Measurements from ENCODE around the gene CIPC.

Gene CIPC

GRCh38 chr14:77097700-77098528, at the start of gene CIPC:
TSS of gene CIPC (plus strand) at chr14:77098258. CDS start at chr14:77105709, 7,451 bp downstream.
- in situ Hi-C loops (cut with MboI; ENCODE audit: low pct_unique_long_range_greater_than_20kb, low sequenced_read_pairs), result no loop called here
- DNase-seq, result peak; percentile 99

- DNase-seq, result no peak
- in situ Hi-C loops (cut with MboI; ENCODE audit: low pct_unique_long_range_greater_than_20kb, low sequenced_read_pairs), result loop anchor here (10.0 kb wide), 1 partner anchor 136 kb away; no protein-coding TSS in a partner anchor
These were observed 46.9 kb upstream of the CIPC start for GRCh38 chr14:77051116-77051515.

GRCh38 chr14:77052281-77053044, 45.6 kb upstream of the CIPC start:
- no peak for DNase-seq
- in situ Hi-C loops (cut with MboI; ENCODE audit: low pct_unique_long_range_greater_than_20kb, low sequenced_read_pairs), result loop anchor here (10.0 kb wide), 1 partner anchor 138 kb away; no protein-coding TSS in a partner anchor

GRCh38 chr14:77053046-77053841, 44.8 kb upstream of the CIPC start:
- in situ Hi-C loops (cut with MboI; ENCODE audit: low pct_unique_long_range_greater_than_20kb, low sequenced_read_pairs), result loop anchor here (10.0 kb wide), 1 partner anchor 138 kb away; no protein-coding TSS in a partner anchor
- peak; percentile 82 for DNase-seq

- DNase-seq, result no peak
- in situ Hi-C loops (cut with MboI; ENCODE audit: low pct_unique_long_range_greater_than_20kb, low sequenced_read_pairs), result loop anchor here (10.0 kb wide), 1 partner anchor 141 kb away; no protein-coding TSS in a partner anchor
These were observed 42.8 kb upstream of the CIPC start for GRCh38 chr14:77055306-77055705.

GRCh38 chr14:77055981-77056380, 42.1 kb upstream of the CIPC start:
- in situ Hi-C loops (cut with MboI; ENCODE audit: low pct_unique_long_range_greater_than_20kb, low sequenced_read_pairs), result loop anchor here (10.0 kb wide), 1 partner anchor 141 kb away; no protein-coding TSS in a partner anchor
- no peak for DNase-seq

GRCh38 chr14:77058117-77058516, 39.9 kb upstream of the CIPC start:
- in situ Hi-C loops (cut with MboI; ENCODE audit: low pct_unique_long_range_greater_than_20kb, low sequenced_read_pairs), result loop anchor here (10.0 kb wide), 1 partner anchor 143 kb away; no protein-coding TSS in a partner anchor
- DNase-seq, result no peak

GRCh38 chr14:77058785-77059184, 39.3 kb upstream of the CIPC start:
- in situ Hi-C loops (cut with MboI; ENCODE audit: low pct_unique_long_range_greater_than_20kb, low sequenced_read_pairs), result loop anchor here (10.0 kb wide), 1 partner anchor 144 kb away; no protein-coding TSS in a partner anchor
- DNase-seq, result no peak

- in situ Hi-C loops (cut with MboI; ENCODE audit: low pct_unique_long_range_greater_than_20kb, low sequenced_read_pairs), result loop anchor here (10.0 kb wide), 1 partner anchor 145 kb away; no protein-coding TSS in a partner anchor
- peak; percentile 40 for DNase-seq
These were observed 38.7 kb upstream of the CIPC start for GRCh38 chr14:77059276-77059915.

- in situ Hi-C loops (cut with MboI; ENCODE audit: low pct_unique_long_range_greater_than_20kb, low sequenced_read_pairs), result loop anchor here (10.0 kb wide), 1 partner anchor 187 kb away; no protein-coding TSS in a partner anchor
- no peak for DNase-seq
These were observed 36.3 kb upstream of the CIPC start for GRCh38 chr14:77061630-77062257.

GRCh38 chr14:77062261-77062660, 35.8 kb upstream of the CIPC start:
- in situ Hi-C loops (cut with MboI; ENCODE audit: low pct_unique_long_range_greater_than_20kb, low sequenced_read_pairs), result loop anchor here (10.0 kb wide), 1 partner anchor 187 kb away; no protein-coding TSS in a partner anchor
- no peak for DNase-seq

GRCh38 chr14:77063571-77064171, 34.4 kb upstream of the CIPC start:
- in situ Hi-C loops (cut with MboI; ENCODE audit: low pct_unique_long_range_greater_than_20kb, low sequenced_read_pairs), result loop anchor here (10.0 kb wide), 1 partner anchor 189 kb away; no protein-coding TSS in a partner anchor
- no peak for DNase-seq

- DNase-seq, result no peak
- in situ Hi-C loops (cut with MboI; ENCODE audit: low pct_unique_long_range_greater_than_20kb, low sequenced_read_pairs), result loop anchor here (10.0 kb wide), 1 partner anchor 190 kb away; no protein-coding TSS in a partner anchor
These were observed 33.4 kb upstream of the CIPC start for GRCh38 chr14:77064521-77065178.

- in situ Hi-C loops (cut with MboI; ENCODE audit: low pct_unique_long_range_greater_than_20kb, low sequenced_read_pairs), result loop anchor here (10.0 kb wide), 1 partner anchor 191 kb away; no protein-coding TSS in a partner anchor
- no peak for DNase-seq
These were observed 32.0 kb upstream of the CIPC start for GRCh38 chr14:77065851-77066577.

- no peak for DNase-seq
- in situ Hi-C loops (cut with MboI; ENCODE audit: low pct_unique_long_range_greater_than_20kb, low sequenced_read_pairs), result loop anchor here (10.0 kb wide), 1 partner anchor 192 kb away; no protein-coding TSS in a partner anchor
These were observed 31.4 kb upstream of the CIPC start for GRCh38 chr14:77066578-77067172.
